ENCODE results near the gene ZNF526.
A peak's percentile ranks its signal among the peaks of the same experiment; 100 is the strongest.

Gene ZNF526

GRCh38 chr19:42225718-42226292, 5.7 kb downstream of the ZNF526 start:
- DNase-seq (ENCODE audit: low read depth) = no peak

- no peak for DNase-seq (ENCODE audit: low read depth)
Measured at GRCh38 chr19:42226886-42227285, 6.8 kb downstream of the ZNF526 start.

GRCh38 chr19:42228641-42229040, 8.5 kb downstream of the ZNF526 start:
- no peak for DNase-seq (ENCODE audit: low read depth)

- no peak for DNase-seq (ENCODE audit: low read depth)
Measured at GRCh38 chr19:42229301-42229854, 9.3 kb downstream of the ZNF526 start.

- no peak for DNase-seq (ENCODE audit: low read depth)
Measured at GRCh38 chr19:42229855-42230351, 9.8 kb downstream of the ZNF526 start.

GRCh38 chr19:42230571-42230970, 10.5 kb downstream of the ZNF526 start:
- DNase-seq (ENCODE audit: low read depth) = no peak

GRCh38 chr19:42232435-42232834, 12.3 kb downstream of the ZNF526 start:
- no peak for DNase-seq (ENCODE audit: low read depth)

- DNase-seq (ENCODE audit: low read depth) = no peak
Measured at GRCh38 chr19:42233106-42233505, 13.0 kb downstream of the ZNF526 start.

GRCh38 chr19:42233678-42234292, 13.7 kb downstream of the ZNF526 start:
- DNase-seq (ENCODE audit: low read depth) = no peak

GRCh38 chr19:42234364-42234763, 14.3 kb downstream of the ZNF526 start:
- no peak for DNase-seq (ENCODE audit: low read depth)

GRCh38 chr19:42235181-42235580, 15.1 kb downstream of the ZNF526 start:
- no peak for DNase-seq (ENCODE audit: low read depth)

- DNase-seq (ENCODE audit: low read depth) = no peak
Measured at GRCh38 chr19:42239544-42240220, 19.6 kb downstream of the ZNF526 start.

- DNase-seq (ENCODE audit: low read depth) = no peak
Measured at GRCh38 chr19:42241279-42241678, 21.2 kb downstream of the ZNF526 start.

GRCh38 chr19:42242069-42242511, 22.0 kb downstream of the ZNF526 start:
- DNase-seq (ENCODE audit: low read depth) = no peak

GRCh38 chr19:42242512-42243409, 22.6 kb downstream of the ZNF526 start, which contains the start of gene GSK3A:
TSS of gene GSK3A (minus strand) at chr19:42242602. CDS start at chr19:42242465, 137 bp downstream.
- peak; percentile 92 for DNase-seq (ENCODE audit: low read depth)

GRCh38 chr19:42244347-42245220, 24.5 kb downstream of the ZNF526 start:
- peak; percentile 84 for DNase-seq (ENCODE audit: low read depth)

- no peak for DNase-seq (ENCODE audit: low read depth)
Measured at GRCh38 chr19:42245231-42245630, 25.1 kb downstream of the ZNF526 start.

- no peak for DNase-seq (ENCODE audit: low read depth)
Measured at GRCh38 chr19:42246143-42246921, 26.2 kb downstream of the ZNF526 start.

- no peak for DNase-seq (ENCODE audit: low read depth)
Measured at GRCh38 chr19:42246922-42247639, 27.0 kb downstream of the ZNF526 start.
